Kidney epithelial cell (primary cell): ENCODE measurements around the gene DCPS. TPM values are rescaled to one million over a fixed set of nuclear protein-coding genes. Genes with fewer than 3 reads are reported as not detected.
"Not testable (repeated sequence)": the region's sequence is repeated elsewhere in the genome, so short reads cannot be mapped to it uniquely, and the experiment has no call there.

ENCODE experiments used
- DNase-seq: peaks from one replicate; pipeline ENCODE4 v3.0.0-alpha.2; 2010; ENCODE audit warnings: low read depth
- H3K27me3 ChIP-seq: 2 replicates; pipeline ENCODE4 v1.6.0; 2011; ENCODE audit warnings: low read length; ENCODE audit not compliant: control insufficient read depth, insufficient read depth
- H3K36me3 ChIP-seq: 2 replicates; pipeline ENCODE4 v1.5.1; 2011; ENCODE audit warnings: low read length; ENCODE audit not compliant: control insufficient read depth, insufficient read depth
- H3K4me3 ChIP-seq: 2 replicates; pipeline ENCODE4 v1.5.1; 2011; ENCODE audit warnings: low read depth, mild to moderate bottlenecking, control low read depth, low read length
- CTCF ChIP-seq: IDR thresholded peaks from 2 replicates; pipeline ENCODE4 v1.5.1; 2011; ENCODE audit warnings: mild to moderate bottlenecking, moderate library complexity, low read length, control low read depth, inconsistent platforms; ENCODE audit not compliant: insufficient read depth, poor library complexity, severe bottlenecking
- total RNA-seq: library from RNA; depleted of rRNA; stranded (reverse); fragments of >200 nt; gene quantifications from 2 replicates; pipeline ENCODE4 v1.2.3, GENCODE V29; 2015

Gene DCPS
- total RNA-seq, 1 donor from 2014 or later, result 15.0 TPM

- no peak for TF ChIP-seq CTCF
- no peak for DNase-seq
- Histone ChIP-seq H3K4me3 (no peak overlapping the region), H3K27me3 (no peaks in the 10 kb centered on the region), H3K36me3 (no peaks in the 10 kb centered on the region)
Measured at GRCh38 chr11:126384449-126385070, 80.7 kb downstream of the DCPS start.

- TF ChIP-seq CTCF, result no peak
- DNase-seq, result no peak
- H3K4me3 ChIP-seq, result no peak overlapping the region
- H3K27me3 ChIP-seq, result no peaks in the 10 kb centered on the region
- H3K36me3 ChIP-seq, result no peaks in the 10 kb centered on the region
Measured at GRCh38 chr11:126385991-126386728, 82.3 kb downstream of the DCPS start.

- H3K27me3 ChIP-seq, H3K4me3 ChIP-seq, H3K36me3 ChIP-seq, DNase-seq: not testable (repeated sequence)
Measured at GRCh38 chr11:126386729-126387071, 82.8 kb downstream of the DCPS start.

DNA sequence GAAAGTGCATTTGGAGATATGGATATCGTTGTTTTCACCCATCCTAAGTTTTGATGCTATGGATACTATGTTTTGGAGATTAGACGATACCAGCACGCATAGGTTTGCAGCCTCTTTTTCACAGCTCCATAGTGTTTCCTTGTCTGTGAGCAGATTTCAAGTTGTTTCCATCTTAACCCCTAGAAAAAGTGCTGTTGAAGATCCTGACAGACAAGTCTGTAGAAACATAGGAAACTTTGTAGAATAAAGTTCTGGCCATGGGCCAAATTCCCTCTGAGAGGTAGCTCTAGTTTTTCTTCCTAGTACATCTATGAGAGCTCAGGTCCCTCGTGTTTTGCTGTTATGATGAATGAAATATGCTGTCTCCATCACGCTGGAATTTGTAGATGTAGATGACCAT is 84.0 kb downstream of the DCPS start:
- no peak for TF ChIP-seq CTCF
- DNase-seq, result no peak
- Histone ChIP-seq H3K4me3 (no peak overlapping the region), H3K36me3 (no peaks in the 10 kb centered on the region), H3K27me3 (no peaks in the 10 kb centered on the region)

DNA sequence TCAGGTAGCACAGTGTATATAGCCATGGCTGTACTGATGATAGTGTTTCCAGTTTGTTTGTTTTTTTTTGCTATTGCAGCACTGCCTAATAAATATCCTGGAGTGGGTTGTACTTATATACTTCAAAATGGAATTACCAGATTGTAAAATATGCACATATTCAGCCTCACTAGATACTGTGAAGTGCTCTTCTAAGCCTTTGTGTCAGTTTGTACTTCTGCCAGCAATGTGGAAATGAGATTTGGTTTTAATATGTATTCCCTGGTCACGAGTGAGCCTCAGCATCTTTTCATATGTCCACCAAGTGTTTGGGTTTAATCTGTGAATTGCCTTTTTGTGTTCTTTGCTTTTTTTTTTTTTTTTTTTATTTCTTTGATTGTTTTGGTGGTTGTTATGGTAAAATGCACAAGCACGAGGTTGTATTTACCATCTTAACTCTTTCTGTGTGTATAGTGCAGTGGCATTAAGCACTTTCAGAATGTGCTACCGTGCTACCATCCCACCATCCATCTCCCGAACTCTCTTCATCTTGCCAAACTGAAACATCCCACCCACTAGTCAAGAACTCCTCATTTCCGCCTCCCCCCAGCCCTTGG is 86.5 kb downstream of the DCPS start:
- no peaks in the 10 kb centered on the region for H3K36me3 ChIP-seq
- TF ChIP-seq CTCF, result no peak
- no peaks in the 10 kb centered on the region for H3K27me3 ChIP-seq
- DNase-seq, result no peak
- no peak overlapping the region for H3K4me3 ChIP-seq

- no peak for DNase-seq
Measured at GRCh38 chr11:126391286-126391954, 87.6 kb downstream of the DCPS start.

More at GRCh38 chr11:126391286-126391954, 87.6 kb downstream of the DCPS start:
- Histone ChIP-seq H3K27me3 (no peaks in the 10 kb centered on the region), H3K4me3 (no peak overlapping the region), H3K36me3 (no peaks in the 10 kb centered on the region)
- TF ChIP-seq CTCF, result no peak
